Kidney capillary endothelial cell (primary cell): ENCODE results near the gene TMEM201.

Source experiments
- DNase-seq: peaks from one replicate; pipeline ENCODE4 v3.0.0-alpha.2; 2018; ENCODE audit warnings: low spot score

Gene TMEM201

GRCh38 chr1:9600861-9601834 is 12.4 kb downstream of the TMEM201 start:
- DNase-seq: no peak

GRCh38 chr1:9601942-9602793 is 13.5 kb downstream of the TMEM201 start:
- no peak for DNase-seq

GRCh38 chr1:9602794-9603167 is 14.1 kb downstream of the TMEM201 start:
- DNase-seq: no peak

GRCh38 chr1:9603307-9603706 is 14.6 kb downstream of the TMEM201 start:
- DNase-seq: no peak

- DNase-seq: no peak
These were observed 15.3 kb downstream of the TMEM201 start for GRCh38 chr1:9603766-9604753.

GRCh38 chr1:9604836-9605235 is 16.1 kb downstream of the TMEM201 start:
- DNase-seq: no peak

- DNase-seq: no peak
These were observed 17.3 kb downstream of the TMEM201 start for GRCh38 chr1:9605946-9606455.

- DNase-seq: no peak
These were observed 17.7 kb downstream of the TMEM201 start for GRCh38 chr1:9606458-9606857.

GRCh38 chr1:9606948-9607347 is 18.2 kb downstream of the TMEM201 start:
- no peak for DNase-seq

GRCh38 chr1:9607352-9607751 is 18.6 kb downstream of the TMEM201 start:
- DNase-seq: no peak

GRCh38 chr1:9609998-9610397 is 21.3 kb downstream of the TMEM201 start:
- no peak for DNase-seq

GRCh38 chr1:9610548-9610947 is 21.8 kb downstream of the TMEM201 start:
- DNase-seq: no peak

GRCh38 chr1:9611716-9612115 is 23.0 kb downstream of the TMEM201 start:
- DNase-seq: no peak

- no peak for DNase-seq
These were observed 23.6 kb downstream of the TMEM201 start for GRCh38 chr1:9612162-9612845.

- DNase-seq: no peak
These were observed 24.3 kb downstream of the TMEM201 start for GRCh38 chr1:9612871-9613624.

GRCh38 chr1:9613625-9614299 is 25.1 kb downstream of the TMEM201 start:
- DNase-seq: no peak

GRCh38 chr1:9615316-9616063 is 26.8 kb downstream of the TMEM201 start:
- DNase-seq: peak; percentile 23

GRCh38 chr1:9618909-9619679 is 30.4 kb downstream of the TMEM201 start:
- DNase-seq: no peak
